Measurements from ENCODE around the gene PRR33.

DNA sequence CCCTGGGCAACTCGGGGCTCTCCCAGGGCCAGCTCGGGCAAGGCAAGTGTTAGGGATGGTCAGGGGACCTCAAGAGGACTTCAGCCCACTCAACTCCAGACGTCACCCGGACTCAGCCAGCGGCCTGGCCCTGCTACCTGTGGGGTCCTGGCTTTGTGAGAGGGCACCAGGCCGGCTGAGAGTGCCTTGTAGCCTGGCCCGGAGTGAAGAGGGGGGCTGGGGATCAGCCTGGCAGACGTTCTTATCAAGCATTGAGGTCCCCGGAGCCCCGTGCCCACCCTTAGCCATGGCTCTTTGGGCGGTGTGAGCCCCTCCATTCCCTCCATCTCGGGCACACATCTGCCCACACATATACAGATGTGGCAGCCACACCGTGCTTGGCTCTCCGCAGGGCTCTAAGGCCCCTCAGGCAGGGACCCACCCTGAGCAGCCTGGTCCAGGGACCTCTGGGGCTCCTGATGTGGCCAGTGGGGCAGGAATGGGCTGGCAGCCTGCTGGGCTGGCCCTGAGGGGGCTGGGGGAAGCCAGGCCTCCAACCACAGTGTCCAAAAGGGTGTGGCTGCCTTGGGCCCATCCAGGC, 23.5 kb downstream of the PRR33 start:
- TF ChIP-seq CTCF (IDR thresholded peaks at IDR 0.05) (no peak), POLR2AphosphoS5 (IDR thresholded peaks at IDR 0.05) (no peak), POLR2A (IDR thresholded peaks at IDR 0.05) (no peak)

All from sigmoid colon (tissue), 4 donors.